Prostate gland (tissue), 2 donors: ENCODE measurements around the gene GLYATL3. TPM values are rescaled to one million over a fixed set of nuclear protein-coding genes. Genes with fewer than 3 reads are reported as not detected.
"Not testable (repeated sequence)": the region's sequence is repeated elsewhere in the genome, so short reads cannot be mapped to it uniquely, and the experiment has no call there.

Experiments
- DNase-seq: peaks from one replicate; pipeline ENCODE4 v3.0.0-alpha.2; 2019; ENCODE audit warnings: low spot score
- H3K27ac ChIP-seq, 2 donors: fragments of 200-600 bp; sonication (generic); 2 replicates each; pipeline ENCODE4 v1.5.1; 2017 to 2019
- H3K27me3 ChIP-seq: fragments of 200-600 bp; sonication (generic); replicated peaks from 2 replicates; pipeline ENCODE4 v1.5.1; 2019; ENCODE audit not compliant: insufficient read depth
- H3K36me3 ChIP-seq, 2 donors: fragments of 200-600 bp; sonication (generic); 1 replicate in 1 of 2; 2 replicates in 1 of 2; pipeline versions ENCODE4 v1.5.1 to v1.8.1; 2017 to 2019
- H3K4me1 ChIP-seq: fragments of 200-600 bp; sonication (generic); replicated peaks from 2 replicates; pipeline ENCODE4 v1.5.1; 2019
- H3K4me3 ChIP-seq, 2 donors: fragments of 200-600 bp; sonication (generic); 2 replicates each; pipeline ENCODE4 v1.5.1; 2017 to 2019
- H3K9me3 ChIP-seq: fragments of 200-600 bp; sonication (generic); 2 replicates; pipeline ENCODE4 v1.5.1; 2017
- CTCF ChIP-seq, 4 experiments: fragments of 200-600 bp in 2 of 4; fragments of 450-650 bp in 2 of 4; sonication (generic) in 2 of 4; IDR thresholded peaks; 1 replicate in 3 of 4; 2 replicates in 1 of 4; pipeline ENCODE4 v1.5.1; 2016 to 2019; ENCODE audit warnings: antibody characterized with exemption in 4 of 4, mild to moderate bottlenecking in 2 of 4, moderate library complexity in 2 of 4
- POLR2A ChIP-seq: fragments of 450-650 bp; IDR thresholded peaks from one replicate; pipeline ENCODE4 v1.6.1; 2016; ENCODE audit warnings: antibody characterized with exemption, mild to moderate bottlenecking
- POLR2AphosphoS5 ChIP-seq: sonication (generic); formaldehyde crosslinking; IDR thresholded peaks from one replicate; pipeline ENCODE4 v1.6.1; 2017; ENCODE audit warnings: antibody characterized with exemption
- WGBS: methylation state at CpG from one replicate; pipeline ENCODE4 v1.1.5; 2018; 5-methylcytosine and 5-hydroxymethylcytosine counted together
- intact Hi-C: fragments of 100-400 bp; cut with DNase I; formaldehyde crosslinking; loops from one replicate; pipeline ENCODE4 v1.14.2; 2022
- total RNA-seq, 2 donors: library from RNA; depleted of rRNA; stranded (reverse); fragments of >200 nt; gene quantifications; one replicate each; pipeline ENCODE4 v1.1.0, GENCODE V29; 2016

GLYATL3 gene
- total RNA-seq, 2 donors from 2014 or later: not detected

- TF ChIP-seq CTCF (IDR thresholded peaks at IDR 0.05): no peak
- Histone ChIP-seq H3K4me3 (peak overlapping the region; percentile 65 to 72), H3K27me3 (no peaks in the 10 kb centered on the region), H3K36me3 (no peaks in the 10 kb centered on the region), H3K4me1 (peaks cover 3% of the 10 kb centered on the region), H3K27ac (peak overlapping the region; percentile 84 to 86), H3K9me3 (no peaks in the 10 kb centered on the region)
- DNase-seq: no peak
- 1% methylated on average over 7 of the region's 7 CpGs for WGBS
- intact Hi-C loops: no loop called here
These were observed 37.2 kb upstream of the GLYATL3 start for GRCh38 chr6:49462599-49462926.

- TF ChIP-seq CTCF (IDR thresholded peaks at IDR 0.05) (peak in 1 of 4 experiments; percentile 22), POLR2AphosphoS5 (peak; percentile 100), POLR2A (peak; percentile 82)
- peaks cover 3% of the 10 kb centered on the region for H3K4me1 ChIP-seq
These were observed 36.7 kb upstream of the GLYATL3 start, which contains the start of the genes CENPQ and MMUT for GRCh38 chr6:49462927-49463611. TSS of gene CENPQ (plus strand) at chr6:49463370. CDS start at chr6:49470177, 6,807 bp downstream. TSS of gene MMUT (minus strand) at chr6:49463253. CDS start at chr6:49459466, 3,787 bp downstream.

GRCh38 chr6:49463612-49463967 lies 36.1 kb upstream of the GLYATL3 start:
- Histone ChIP-seq H3K27ac (peak overlapping the region; percentile 84 to 86), H3K4me1 (peaks cover 3% of the 10 kb centered on the region)

More at GRCh38 chr6:49462927-49463611, 36.7 kb upstream of the GLYATL3 start, which contains the start of the genes CENPQ and MMUT:
- H3K27me3 ChIP-seq: no peaks in the 10 kb centered on the region
- H3K27ac ChIP-seq: peak within 1 kb of the TSS; percentile 84 to 86
- under 1% methylated on average over 37 of the region's 37 CpGs for WGBS
- peak within 1 kb of the TSS; percentile 65 to 72 for H3K4me3 ChIP-seq
- no peaks in the 10 kb centered on the region for H3K9me3 ChIP-seq
- DNase-seq: peak; percentile 97
- intact Hi-C loops: no loop called here
- no peaks in the 10 kb centered on the region for H3K36me3 ChIP-seq

GRCh38 chr6:49464691-49465090 lies 35.0 kb upstream of the GLYATL3 start:
- H3K36me3 ChIP-seq: no peaks in the 10 kb centered on the region
- WGBS: 95% methylated on average over 2 of the region's 2 CpGs
- no peak overlapping the region for H3K4me3 ChIP-seq
- no peak for DNase-seq
- peaks cover 3% of the 10 kb centered on the region for H3K4me1 ChIP-seq
- TF ChIP-seq POLR2A: no peak
- no peak for TF ChIP-seq CTCF (IDR thresholded peaks at IDR 0.05)
- no peak for TF ChIP-seq POLR2AphosphoS5
- intact Hi-C loops: no loop called here
- no peaks in the 10 kb centered on the region for H3K27me3 ChIP-seq
- H3K9me3 ChIP-seq: no peaks in the 10 kb centered on the region
- H3K27ac ChIP-seq: no peak overlapping the region

More at GRCh38 chr6:49463612-49463967, 36.1 kb upstream of the GLYATL3 start:
- Histone ChIP-seq H3K9me3 (no peaks in the 10 kb centered on the region), H3K27me3 (no peaks in the 10 kb centered on the region), H3K4me3 (peak overlapping the region; percentile 65 to 72), H3K36me3 (no peaks in the 10 kb centered on the region)
- no peak for TF ChIP-seq POLR2A
- TF ChIP-seq CTCF (IDR thresholded peaks at IDR 0.05): no peak
- no peak for DNase-seq
- 0% methylated on average over 4 of the region's 4 CpGs for WGBS
- intact Hi-C loops: no loop called here

GRCh38 chr6:49468042-49468441 lies 31.7 kb upstream of the GLYATL3 start:
- TF ChIP-seq POLR2AphosphoS5 (no peak), CTCF (IDR thresholded peaks at IDR 0.05) (no peak), POLR2A (no peak)
- Histone ChIP-seq H3K9me3 (no peaks in the 10 kb centered on the region), H3K27me3 (no peaks in the 10 kb centered on the region), H3K27ac (no peak overlapping the region), H3K4me1 (peaks cover 3% of the 10 kb centered on the region), H3K4me3 (no peak overlapping the region), H3K36me3 (no peaks in the 10 kb centered on the region)
- no peak for DNase-seq
- over 99% methylated on average over 9 of the region's 9 CpGs for WGBS
- intact Hi-C loops: no loop called here

GRCh38 chr6:49476564-49476963 lies 23.2 kb upstream of the GLYATL3 start:
- H3K36me3 ChIP-seq, H3K9me3 ChIP-seq, intact Hi-C loops, DNase-seq, H3K4me3 ChIP-seq, H3K4me1 ChIP-seq, H3K27me3 ChIP-seq, H3K27ac ChIP-seq: not testable (repeated sequence)
- WGBS: 89% methylated on average over 2 of the region's 2 CpGs
